Neutrophil (primary cell): ENCODE measurements around the gene CDKN1B.
"Not testable (repeated sequence)": the region's sequence is repeated elsewhere in the genome, so short reads cannot be mapped to it uniquely, and the experiment has no call there.

Source experiments
- H3K27ac ChIP-seq: fragments of 200-600 bp; sonication (generic); 2 replicates; pipeline ENCODE4 v1.5.1; 2016; ENCODE audit warnings: mild to moderate bottlenecking, moderate library complexity
- H3K27me3 ChIP-seq: fragments of 200-600 bp; sonication (generic); 2 replicates; pipeline ENCODE4 v1.6.0; 2016; ENCODE audit warnings: mild to moderate bottlenecking
- H3K36me3 ChIP-seq: fragments of 200-600 bp; sonication (generic); 2 replicates; pipeline ENCODE4 v1.5.1; 2017
- H3K4me1 ChIP-seq, 2 experiments: fragments of 200-600 bp in 1 of 2; sonication (generic) in 1 of 2; 1 replicate in 1 of 2; 2 replicates in 1 of 2; pipeline versions ENCODE4 v1.5.1 to v1.6.1; 2013 to 2016; ENCODE audit warnings: low read depth in 1 of 2, low read length in 1 of 2, mild to moderate bottlenecking in 1 of 2, moderate library complexity in 1 of 2; ENCODE audit not compliant: control insufficient read depth in 1 of 2, insufficient read depth in 1 of 2
- H3K4me3 ChIP-seq, 2 experiments: fragments of 200-600 bp in 1 of 2; sonication (generic) in 1 of 2; 1 replicate in 1 of 2; 2 replicates in 1 of 2; pipeline ENCODE4 v1.5.1; 2013 to 2016; ENCODE audit warnings: low read depth in 1 of 2, low read length in 1 of 2, mild to moderate bottlenecking in 1 of 2, moderate library complexity in 1 of 2
- H3K9me3 ChIP-seq: fragments of 200-600 bp; sonication (generic); 2 replicates; pipeline ENCODE4 v1.5.1; 2016
- TF ChIP-seq, protein P1 (sequence below): fragments of 200-600 bp; sonication (generic); IDR thresholded peaks from 2 replicates; pipeline ENCODE4 v1.5.1; 2016; ENCODE audit warnings: antibody characterized with exemption

Gene CDKN1B

DNA sequence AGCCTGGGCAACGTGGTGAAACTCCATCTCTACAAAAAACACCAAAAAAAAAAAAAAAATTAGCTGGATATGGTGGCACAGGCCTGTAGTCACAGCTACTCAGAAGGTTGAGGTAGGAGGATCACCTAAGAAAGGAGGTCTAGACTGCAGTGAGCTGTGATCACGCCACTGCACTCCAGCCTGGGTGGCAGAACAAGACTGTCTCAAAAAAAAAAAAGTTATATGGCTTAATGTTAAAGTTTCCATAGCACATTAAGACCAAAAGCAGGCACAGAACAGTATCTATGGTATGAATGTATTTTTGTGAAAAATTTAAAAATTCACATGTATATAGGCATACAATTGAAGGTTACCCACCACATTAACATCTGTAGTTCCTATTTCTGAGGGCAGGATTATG lies 15.9 kb downstream of the CDKN1B start:
- H3K4me3 ChIP-seq = no peak overlapping the region
- no peak overlapping the region for H3K27ac ChIP-seq
- H3K9me3 ChIP-seq = no peaks in the 10 kb centered on the region
- TF ChIP-seq, protein P1, sequence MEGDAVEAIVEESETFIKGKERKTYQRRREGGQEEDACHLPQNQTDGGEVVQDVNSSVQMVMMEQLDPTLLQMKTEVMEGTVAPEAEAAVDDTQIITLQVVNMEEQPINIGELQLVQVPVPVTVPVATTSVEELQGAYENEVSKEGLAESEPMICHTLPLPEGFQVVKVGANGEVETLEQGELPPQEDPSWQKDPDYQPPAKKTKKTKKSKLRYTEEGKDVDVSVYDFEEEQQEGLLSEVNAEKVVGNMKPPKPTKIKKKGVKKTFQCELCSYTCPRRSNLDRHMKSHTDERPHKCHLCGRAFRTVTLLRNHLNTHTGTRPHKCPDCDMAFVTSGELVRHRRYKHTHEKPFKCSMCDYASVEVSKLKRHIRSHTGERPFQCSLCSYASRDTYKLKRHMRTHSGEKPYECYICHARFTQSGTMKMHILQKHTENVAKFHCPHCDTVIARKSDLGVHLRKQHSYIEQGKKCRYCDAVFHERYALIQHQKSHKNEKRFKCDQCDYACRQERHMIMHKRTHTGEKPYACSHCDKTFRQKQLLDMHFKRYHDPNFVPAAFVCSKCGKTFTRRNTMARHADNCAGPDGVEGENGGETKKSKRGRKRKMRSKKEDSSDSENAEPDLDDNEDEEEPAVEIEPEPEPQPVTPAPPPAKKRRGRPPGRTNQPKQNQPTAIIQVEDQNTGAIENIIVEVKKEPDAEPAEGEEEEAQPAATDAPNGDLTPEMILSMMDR = no peak
- peaks cover 6 to 9% of the 10 kb centered on the region in 2 experiments for H3K4me1 ChIP-seq
- no peaks in the 10 kb centered on the region for H3K36me3 ChIP-seq
- H3K27me3 ChIP-seq = no peaks in the 10 kb centered on the region

DNA sequence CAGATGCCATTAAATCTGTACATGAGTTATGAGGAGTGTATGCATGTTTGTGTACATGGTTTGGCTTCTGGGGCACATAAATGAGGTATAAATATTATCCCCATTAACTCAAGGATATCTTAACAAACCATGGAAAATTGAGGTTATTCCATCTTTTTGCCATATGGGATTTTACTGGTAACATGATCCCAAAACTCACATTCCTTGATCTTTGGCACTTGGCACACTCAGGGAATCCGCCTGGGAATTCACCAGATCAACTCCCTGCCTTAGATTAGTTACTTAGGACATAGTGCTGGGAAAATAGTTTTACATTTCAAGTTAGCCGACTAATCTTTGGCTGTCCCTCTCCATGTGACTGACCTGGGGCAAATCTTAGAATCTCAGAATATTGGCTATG lies 16.9 kb downstream of the CDKN1B start:
- TF ChIP-seq, protein P1 = no peak
- H3K4me1 ChIP-seq = peaks cover 6% of the 10 kb centered on the region in 2 experiments
- H3K9me3 ChIP-seq = no peaks in the 10 kb centered on the region
- H3K27me3 ChIP-seq = no peaks in the 10 kb centered on the region
- H3K27ac ChIP-seq = no peak overlapping the region
- no peak overlapping the region for H3K4me3 ChIP-seq
- no peaks in the 10 kb centered on the region for H3K36me3 ChIP-seq

DNA sequence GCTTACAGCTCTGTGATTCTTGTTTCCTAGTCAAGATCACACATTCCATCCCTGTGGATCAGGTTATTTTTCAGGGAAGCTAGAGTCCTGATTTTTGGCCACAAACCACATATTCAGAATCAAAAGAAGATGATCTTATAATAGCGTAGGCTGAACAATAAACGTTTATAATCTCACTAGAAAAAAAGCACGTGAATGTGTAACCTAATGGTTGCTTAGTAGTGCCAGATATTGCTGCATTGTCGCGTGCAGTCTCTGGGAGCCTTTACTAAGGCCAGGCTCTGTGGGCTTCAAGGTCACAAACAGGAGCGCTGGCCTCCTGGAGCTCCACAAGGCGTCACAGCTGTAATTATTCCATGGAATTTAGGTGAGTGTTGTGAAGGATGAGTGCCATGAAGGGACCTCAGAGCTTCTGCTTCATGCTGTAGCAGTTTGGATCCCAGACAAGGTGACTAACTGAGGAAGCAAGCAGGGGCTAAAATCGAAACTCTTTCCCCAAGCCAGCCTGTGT lies 17.4 kb downstream of the CDKN1B start:
- Histone ChIP-seq H3K27ac (peak overlapping the region; percentile 41), H3K9me3 (no peaks in the 10 kb centered on the region), H3K4me1 (peaks cover 6% of the 10 kb centered on the region in 2 experiments), H3K4me3 (no peak overlapping the region), H3K27me3 (no peaks in the 10 kb centered on the region), H3K36me3 (no peaks in the 10 kb centered on the region)
- TF ChIP-seq, protein P1 = no peak

DNA sequence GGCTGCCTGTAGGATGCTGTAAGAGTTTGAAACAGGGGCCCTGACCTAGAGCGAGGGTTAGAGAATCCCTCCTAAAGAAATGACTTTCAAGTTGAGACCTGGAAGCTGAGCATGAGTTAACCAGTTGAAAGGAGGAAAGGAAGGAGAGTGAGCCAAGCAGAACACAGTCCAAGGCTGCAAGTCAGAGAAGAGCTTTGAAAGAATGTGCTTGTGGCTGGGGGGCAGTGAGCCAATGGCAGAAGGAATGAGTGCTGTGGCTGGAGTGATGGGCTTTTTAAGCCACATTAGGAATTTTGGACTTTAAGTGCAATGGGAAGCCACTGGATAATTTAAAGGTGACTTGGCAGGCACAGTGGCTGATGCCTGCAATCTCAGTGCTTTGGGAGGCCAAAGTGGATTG lies 18.1 kb downstream of the CDKN1B start:
- Histone ChIP-seq H3K4me1 (peaks cover 6% of the 10 kb centered on the region in 2 experiments), H3K9me3 (no peaks in the 10 kb centered on the region), H3K4me3 (no peak overlapping the region), H3K27ac (peak overlapping the region; percentile 41), H3K36me3 (no peaks in the 10 kb centered on the region), H3K27me3 (no peaks in the 10 kb centered on the region)
- TF ChIP-seq, protein P1 = no peak

DNA sequence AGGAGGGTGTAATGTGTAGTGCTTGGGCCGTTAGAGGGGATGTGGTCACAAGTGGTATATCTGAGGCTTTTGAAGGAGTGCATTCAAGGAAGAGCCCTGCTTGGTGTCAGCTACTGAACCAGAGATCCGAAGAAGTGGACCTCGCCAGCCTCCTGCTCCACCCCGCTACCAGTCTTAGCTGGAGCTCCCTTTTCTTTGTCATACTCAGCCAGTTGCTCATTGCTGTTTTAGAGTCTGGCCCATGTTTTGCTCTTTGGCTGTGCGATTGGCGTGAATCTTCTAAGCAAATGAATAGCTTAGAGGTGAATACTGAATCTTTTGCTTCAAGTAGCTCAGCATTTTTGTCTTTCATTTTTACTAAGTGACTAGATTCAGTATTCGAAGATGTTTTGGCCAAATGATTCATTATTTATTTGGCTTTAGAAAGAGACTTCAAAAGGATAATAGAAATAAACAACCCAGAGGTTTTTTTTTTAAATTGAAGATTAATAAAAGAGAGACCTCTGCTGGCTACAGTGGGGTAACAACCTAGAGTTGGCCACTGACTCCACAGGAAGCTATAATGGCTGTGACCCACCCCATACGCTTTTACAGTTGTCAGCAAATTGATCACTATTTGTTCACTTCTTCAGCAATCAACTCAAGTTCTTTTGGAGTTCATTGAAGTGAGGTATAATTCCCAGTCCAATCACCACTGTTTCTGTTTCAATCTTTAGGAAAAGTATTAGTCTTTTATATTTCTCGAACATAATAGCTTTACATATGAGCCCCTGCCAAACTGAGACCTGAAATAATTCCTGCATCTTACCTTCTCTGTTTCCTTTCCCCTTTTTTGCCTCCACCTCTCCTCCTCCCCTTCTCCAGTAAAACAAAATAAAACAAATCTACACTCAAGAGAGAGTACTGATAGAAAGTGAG lies 19.9 kb downstream of the CDKN1B start:
- H3K4me3 ChIP-seq = no peak overlapping the region
- no peaks in the 10 kb centered on the region for H3K36me3 ChIP-seq
- peak overlapping the region; percentile 46 for H3K27ac ChIP-seq

DNA sequence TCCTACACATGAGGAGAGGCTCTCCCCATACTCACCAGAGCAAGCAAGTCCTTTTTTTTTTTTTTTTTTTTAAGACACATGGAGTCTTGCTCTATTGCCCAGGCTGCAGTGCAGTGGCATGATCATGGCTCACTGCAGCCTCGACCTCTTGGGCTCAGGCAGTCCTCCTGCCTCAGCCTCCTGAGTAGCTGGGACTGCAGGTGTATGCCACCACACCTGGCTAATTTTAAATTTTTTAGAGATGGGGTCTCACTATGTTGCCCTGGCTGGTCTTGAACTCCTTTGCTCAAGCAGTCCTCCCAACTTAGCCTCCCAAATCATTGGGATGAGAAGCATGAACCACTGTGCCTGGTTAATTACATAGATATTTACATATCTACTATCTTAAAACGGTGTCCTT lies 21.0 kb downstream of the CDKN1B start:
- H3K36me3 ChIP-seq, H3K9me3 ChIP-seq: not testable (repeated sequence)

More for the DNA sequence above, 19.9 kb downstream of the CDKN1B start:
- TF ChIP-seq, protein P1 = peak; percentile 64
- Histone ChIP-seq H3K27me3 (no peaks in the 10 kb centered on the region), H3K9me3 (no peaks in the 10 kb centered on the region), H3K4me1 (peaks cover 6% of the 10 kb centered on the region in 2 experiments)

More for the DNA sequence above, 21.0 kb downstream of the CDKN1B start:
- not testable (repeated sequence) for H3K27ac ChIP-seq, H3K27me3 ChIP-seq, H3K4me3 ChIP-seq, H3K4me1 ChIP-seq
